ENCODE measurements around the gene SMAD3.

SMAD3 gene

DNA sequence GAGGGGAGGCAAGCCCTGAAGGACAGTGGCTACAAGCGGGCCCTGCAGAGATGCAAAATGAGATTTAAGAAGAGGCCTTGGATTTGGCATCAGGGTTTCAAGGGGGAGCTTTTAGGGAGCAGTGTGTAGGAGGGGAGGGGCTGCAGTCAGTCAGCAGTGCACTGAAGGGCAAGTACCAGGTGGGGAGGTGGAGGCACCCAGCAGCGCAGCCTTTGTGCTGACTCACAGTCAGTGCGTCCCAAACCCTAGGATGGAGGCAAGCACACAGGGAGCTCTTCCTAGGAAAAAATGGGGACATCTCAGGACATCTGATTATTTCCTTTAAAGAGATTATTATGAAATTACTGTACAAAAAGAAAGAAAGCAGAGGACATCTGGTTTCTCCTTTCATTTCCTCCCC lies 109.0 kb downstream of the SMAD3 start:
- H3K36me3 ChIP-seq (ENCODE audit: control insufficient read depth, insufficient read depth, low read length) = peaks cover 18% of the 10 kb centered on the region; the same call in 1 of the 2 replicates
- H3K4me3 ChIP-seq (ENCODE audit: low read depth, low read length) = no peak overlapping the region
- H3K9me3 ChIP-seq (ENCODE audit: control insufficient read depth, insufficient read depth, low read depth, low read length) = no peaks in the 10 kb centered on the region
- peaks cover 37% of the 10 kb centered on the region for H3K4me1 ChIP-seq (ENCODE audit: control insufficient read depth, insufficient read depth, low read length)
- no peaks in the 10 kb centered on the region for H3K27me3 ChIP-seq (ENCODE audit: control insufficient read depth, insufficient read depth, low read length)
- H3K9ac ChIP-seq (ENCODE audit: low read length) = no peak overlapping the region
- H3K27ac ChIP-seq (ENCODE audit: low read depth, low read length) = no peak overlapping the region

DNA sequence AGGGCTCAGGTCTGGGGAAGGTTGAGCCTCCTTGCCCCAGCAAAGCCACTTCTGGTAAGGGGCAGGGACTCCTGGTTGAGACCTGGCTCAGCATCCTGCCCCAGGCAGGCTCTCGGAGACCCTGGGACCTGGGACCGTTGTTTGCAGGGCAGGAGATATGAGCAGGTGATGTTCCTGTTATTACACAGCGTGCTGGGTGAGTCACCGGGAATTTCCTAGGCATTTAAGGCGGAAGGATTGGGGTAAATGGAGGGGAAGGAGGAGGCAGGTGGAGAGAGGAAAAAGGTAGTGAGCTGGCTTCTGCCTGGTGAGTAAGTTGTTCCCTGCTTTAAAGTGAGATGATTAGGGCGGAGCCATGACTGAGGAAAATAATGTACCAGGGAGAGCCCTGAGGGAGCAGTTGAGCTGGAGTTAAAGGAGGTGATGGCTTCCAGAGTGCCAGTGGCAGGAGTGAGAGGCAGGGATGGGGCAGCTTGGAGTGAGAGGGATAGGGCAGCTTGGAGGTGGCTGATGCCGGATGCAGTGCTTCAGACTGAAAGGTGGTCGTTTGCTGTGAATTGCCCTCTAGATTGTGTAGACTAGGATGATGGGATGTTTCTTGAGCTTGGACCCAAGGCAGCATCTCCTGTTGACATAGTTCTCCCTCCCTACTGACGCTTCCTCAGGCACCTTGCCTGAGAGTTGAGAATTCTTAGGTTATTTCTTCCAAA lies 109.6 kb downstream of the SMAD3 start:
- H3K27ac ChIP-seq (ENCODE audit: low read depth, low read length) = no peak overlapping the region
- no peak overlapping the region for H3K9ac ChIP-seq (ENCODE audit: low read length)
- H3K4me3 ChIP-seq (ENCODE audit: low read depth, low read length) = no peak overlapping the region
- H3K27me3 ChIP-seq (ENCODE audit: control insufficient read depth, insufficient read depth, low read length) = no peaks in the 10 kb centered on the region
- H3K4me1 ChIP-seq (ENCODE audit: control insufficient read depth, insufficient read depth, low read length) = peaks cover 40% of the 10 kb centered on the region
- no peaks in the 10 kb centered on the region for H3K9me3 ChIP-seq (ENCODE audit: control insufficient read depth, insufficient read depth, low read depth, low read length)
- peaks cover 17% of the 10 kb centered on the region; the same call in 1 of the 2 replicates for H3K36me3 ChIP-seq (ENCODE audit: control insufficient read depth, insufficient read depth, low read length)

DNA sequence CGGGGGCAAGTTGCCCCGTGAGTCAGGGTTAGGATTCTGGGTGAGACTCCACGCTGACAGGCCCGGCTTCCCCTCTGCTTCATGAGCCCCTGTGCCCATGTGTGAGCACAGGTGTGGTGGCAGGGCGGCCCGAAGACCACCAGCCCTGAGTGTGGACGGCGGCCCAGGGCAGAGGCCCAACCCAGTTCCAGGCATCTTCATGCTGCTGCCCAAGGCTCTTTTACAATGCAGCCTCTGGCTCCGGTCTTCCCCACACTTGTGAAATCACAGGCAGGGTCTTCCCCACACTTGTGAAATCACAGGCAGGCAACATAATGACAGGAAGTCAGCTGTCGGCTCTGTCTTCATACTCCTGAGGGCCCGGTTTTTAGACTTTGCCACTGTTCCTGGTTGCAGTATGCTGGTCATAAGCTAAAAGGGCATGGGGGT lies 110.3 kb downstream of the SMAD3 start:
- H3K27me3 ChIP-seq (ENCODE audit: control insufficient read depth, insufficient read depth, low read length) = no peaks in the 10 kb centered on the region
- H3K4me3 ChIP-seq (ENCODE audit: low read depth, low read length) = no peak overlapping the region
- H3K36me3 ChIP-seq (ENCODE audit: control insufficient read depth, insufficient read depth, low read length) = peaks cover 10% of the 10 kb centered on the region; the same call in 1 of the 2 replicates
- H3K27ac ChIP-seq (ENCODE audit: low read depth, low read length) = no peak overlapping the region
- H3K9me3 ChIP-seq (ENCODE audit: control insufficient read depth, insufficient read depth, low read depth, low read length) = no peaks in the 10 kb centered on the region
- peaks cover 40% of the 10 kb centered on the region for H3K4me1 ChIP-seq (ENCODE audit: control insufficient read depth, insufficient read depth, low read length)
- H3K9ac ChIP-seq (ENCODE audit: low read length) = no peak overlapping the region

DNA sequence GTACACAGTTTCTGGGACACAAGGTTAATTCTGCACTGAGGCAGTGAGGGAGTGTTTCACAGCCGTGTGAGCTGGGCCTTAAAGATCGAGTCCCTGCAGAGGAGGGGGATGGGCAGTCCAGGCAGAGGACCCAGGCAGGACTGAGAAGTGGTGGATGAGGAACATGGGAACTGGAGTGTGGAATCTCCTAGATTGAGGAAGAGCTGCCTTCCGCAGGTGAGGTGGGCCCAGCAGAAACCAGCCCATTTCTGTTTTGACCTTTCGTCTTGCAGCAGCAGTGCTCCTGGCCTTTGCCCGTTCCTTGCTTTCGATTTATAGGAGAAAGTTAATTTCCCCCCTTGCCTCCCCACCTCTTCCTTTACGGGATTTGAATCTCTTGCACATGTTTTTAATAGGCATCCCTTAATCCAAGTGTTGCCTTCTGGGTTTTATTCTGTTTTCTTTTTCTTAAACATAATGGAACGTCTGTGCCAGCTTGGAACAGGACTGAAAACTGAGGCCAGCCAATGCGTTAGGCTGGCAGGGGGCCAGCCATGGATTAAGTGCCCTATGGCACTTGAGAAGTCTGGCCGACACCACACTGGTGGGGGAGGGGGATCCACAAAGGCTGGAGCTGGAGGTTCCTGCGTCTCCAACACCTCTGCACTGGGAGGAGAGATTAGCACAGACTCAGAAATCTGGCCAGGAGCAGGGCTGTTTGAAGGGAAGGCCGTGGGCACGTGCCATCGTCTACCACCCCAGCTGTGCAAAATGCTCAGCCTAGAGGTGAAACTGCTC lies 111.0 kb downstream of the SMAD3 start:
- peaks cover 7% of the 10 kb centered on the region for H3K36me3 ChIP-seq (ENCODE audit: control insufficient read depth, insufficient read depth, low read length)

DNA sequence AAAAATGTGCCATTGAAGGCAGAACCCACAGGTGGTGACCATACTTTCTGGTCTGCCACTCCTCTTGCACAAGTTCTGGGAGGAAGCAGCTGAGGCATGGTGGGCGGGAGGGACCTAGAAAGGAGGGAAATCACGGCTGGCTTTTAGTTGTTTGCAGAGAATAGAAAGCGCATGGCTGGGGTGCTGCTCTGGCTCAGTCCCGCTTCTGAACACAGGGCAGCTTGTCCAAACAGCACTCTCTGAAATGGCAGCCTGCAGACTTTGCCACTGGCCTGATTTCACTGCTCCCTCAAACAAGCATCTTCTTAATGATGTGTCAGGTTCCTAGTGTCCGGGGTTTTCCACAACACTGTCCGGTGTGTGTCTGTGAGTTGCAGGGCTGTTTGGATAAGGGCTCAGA lies 112.3 kb downstream of the SMAD3 start:
- no peaks in the 10 kb centered on the region; the same call in 1 of the 2 replicates for H3K36me3 ChIP-seq (ENCODE audit: control insufficient read depth, insufficient read depth, low read length)
- H3K27me3 ChIP-seq (ENCODE audit: control insufficient read depth, insufficient read depth, low read length) = no peaks in the 10 kb centered on the region
- no peak overlapping the region for H3K4me3 ChIP-seq (ENCODE audit: low read depth, low read length)
- H3K9me3 ChIP-seq (ENCODE audit: control insufficient read depth, insufficient read depth, low read depth, low read length) = no peaks in the 10 kb centered on the region
- no peak overlapping the region for H3K27ac ChIP-seq (ENCODE audit: low read depth, low read length)
- no peak overlapping the region for H3K9ac ChIP-seq (ENCODE audit: low read length)
- H3K4me1 ChIP-seq (ENCODE audit: control insufficient read depth, insufficient read depth, low read length) = peaks cover 40% of the 10 kb centered on the region

More for the DNA sequence above, 111.0 kb downstream of the SMAD3 start:
- Histone ChIP-seq H3K27me3 (ENCODE audit: control insufficient read depth, insufficient read depth, low read length) (no peaks in the 10 kb centered on the region), H3K4me1 (ENCODE audit: control insufficient read depth, insufficient read depth, low read length) (peaks cover 40% of the 10 kb centered on the region), H3K9me3 (ENCODE audit: control insufficient read depth, insufficient read depth, low read depth, low read length) (no peaks in the 10 kb centered on the region), H3K27ac (ENCODE audit: low read depth, low read length) (no peak overlapping the region; the same call in 1 of the 2 replicates), H3K4me3 (ENCODE audit: low read depth, low read length) (no peak overlapping the region), H3K9ac (ENCODE audit: low read length) (peak overlapping the region; percentile 35)

DNA sequence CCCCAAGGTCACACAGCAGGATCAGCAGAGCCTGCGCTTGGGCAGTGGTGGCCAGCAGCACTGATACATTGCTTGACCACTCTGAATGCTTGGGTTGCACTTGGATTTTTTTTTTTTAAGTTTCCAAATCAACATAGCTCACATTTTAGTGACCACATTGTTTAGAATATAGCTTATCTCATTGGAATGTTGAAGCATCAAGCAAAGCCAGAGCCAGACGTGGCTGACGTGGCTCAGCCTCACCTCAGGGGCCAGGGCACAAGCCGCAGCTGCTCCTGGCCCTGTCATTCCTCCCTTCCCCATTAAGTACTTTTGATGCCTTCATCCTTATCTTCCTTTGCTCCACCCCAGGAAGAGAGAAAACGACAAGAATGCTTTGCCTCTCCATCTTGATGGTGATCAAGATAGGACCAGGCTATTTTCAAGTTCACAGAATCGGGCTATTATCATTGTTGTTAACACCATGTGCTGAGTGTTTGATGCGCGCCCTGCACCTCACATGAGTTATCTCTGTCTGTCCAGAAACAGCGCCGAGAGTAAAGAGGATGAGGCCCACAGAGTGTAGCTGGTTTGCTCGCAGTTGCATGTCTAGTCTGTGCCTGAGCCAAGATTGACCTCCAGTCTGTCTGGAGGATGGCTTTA lies 113.3 kb downstream of the SMAD3 start:
- Histone ChIP-seq H3K9ac (ENCODE audit: low read length) (no peak overlapping the region), H3K4me1 (ENCODE audit: control insufficient read depth, insufficient read depth, low read length) (peaks cover 40% of the 10 kb centered on the region), H3K27me3 (ENCODE audit: control insufficient read depth, insufficient read depth, low read length) (no peaks in the 10 kb centered on the region), H3K9me3 (ENCODE audit: control insufficient read depth, insufficient read depth, low read depth, low read length) (no peaks in the 10 kb centered on the region), H3K36me3 (ENCODE audit: control insufficient read depth, insufficient read depth, low read length) (no peaks in the 10 kb centered on the region; the same call in 1 of the 2 replicates), H3K4me3 (ENCODE audit: low read depth, low read length) (no peak overlapping the region), H3K27ac (ENCODE audit: low read depth, low read length) (no peak overlapping the region)

DNA sequence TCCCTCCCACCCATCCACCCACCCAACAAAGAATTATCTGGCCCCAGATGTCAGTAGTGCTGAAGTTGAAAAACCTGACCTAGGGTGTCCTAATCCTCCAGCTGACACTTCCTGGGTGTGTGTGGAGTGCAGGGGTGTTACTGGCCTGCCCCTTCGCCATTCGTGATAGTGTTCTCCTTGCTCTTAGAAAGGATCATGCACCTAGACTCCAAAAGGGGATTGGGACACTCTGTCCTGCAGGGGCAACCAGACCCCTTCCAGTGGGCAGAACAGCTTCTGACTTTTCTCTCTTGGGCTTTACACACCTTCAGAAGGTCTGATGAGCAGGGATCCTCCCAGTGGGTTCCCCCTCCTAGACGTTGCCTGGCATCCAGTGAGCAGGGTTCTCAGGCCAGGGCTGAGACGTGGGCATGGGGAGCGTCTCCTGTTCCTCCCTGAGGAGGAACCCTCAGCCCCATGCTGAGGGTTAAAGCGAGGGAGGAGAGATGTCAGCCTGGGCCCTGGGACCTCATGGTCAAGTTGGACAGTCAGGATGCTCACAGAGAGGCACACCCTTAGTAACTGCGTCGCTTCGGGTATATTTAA lies 114.1 kb downstream of the SMAD3 start:
- H3K9me3 ChIP-seq (ENCODE audit: control insufficient read depth, insufficient read depth, low read depth, low read length) = no peaks in the 10 kb centered on the region
- H3K4me1 ChIP-seq (ENCODE audit: control insufficient read depth, insufficient read depth, low read length) = peaks cover 36% of the 10 kb centered on the region
- no peaks in the 10 kb centered on the region for H3K27me3 ChIP-seq (ENCODE audit: control insufficient read depth, insufficient read depth, low read length)
- H3K4me3 ChIP-seq (ENCODE audit: low read depth, low read length) = no peak overlapping the region
- no peak overlapping the region for H3K9ac ChIP-seq (ENCODE audit: low read length)
- H3K27ac ChIP-seq (ENCODE audit: low read depth, low read length) = no peak overlapping the region
- H3K36me3 ChIP-seq (ENCODE audit: control insufficient read depth, insufficient read depth, low read length) = peaks cover 4% of the 10 kb centered on the region

DNA sequence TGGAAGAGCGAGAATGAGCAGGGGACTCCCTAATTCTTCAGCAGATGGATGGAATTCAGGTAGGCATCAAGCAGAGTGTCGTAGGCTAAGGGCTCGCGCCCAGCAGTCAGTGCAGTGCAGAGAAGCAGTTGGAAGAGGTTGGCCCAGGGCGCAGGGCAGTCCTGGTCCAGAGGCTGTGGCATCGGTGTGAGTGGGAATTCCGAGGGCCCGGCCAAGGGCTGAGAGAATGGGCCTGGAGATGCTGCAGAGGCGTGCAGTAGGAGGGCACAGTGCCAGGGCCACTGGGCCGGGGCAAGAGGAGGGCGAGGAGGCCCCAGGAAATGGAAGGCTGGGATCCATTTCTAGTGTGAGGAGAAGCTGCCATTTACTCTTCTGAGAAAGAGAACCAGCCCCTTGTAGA lies 114.6 kb downstream of the SMAD3 start:
- Histone ChIP-seq H3K9me3 (ENCODE audit: control insufficient read depth, insufficient read depth, low read depth, low read length) (no peaks in the 10 kb centered on the region), H3K27me3 (ENCODE audit: control insufficient read depth, insufficient read depth, low read length) (no peaks in the 10 kb centered on the region), H3K4me3 (ENCODE audit: low read depth, low read length) (no peak overlapping the region), H3K36me3 (ENCODE audit: control insufficient read depth, insufficient read depth, low read length) (peaks cover 8% of the 10 kb centered on the region), H3K4me1 (ENCODE audit: control insufficient read depth, insufficient read depth, low read length) (peaks cover 31% of the 10 kb centered on the region), H3K9ac (ENCODE audit: low read length) (no peak overlapping the region), H3K27ac (ENCODE audit: low read depth, low read length) (no peak overlapping the region)

DNA sequence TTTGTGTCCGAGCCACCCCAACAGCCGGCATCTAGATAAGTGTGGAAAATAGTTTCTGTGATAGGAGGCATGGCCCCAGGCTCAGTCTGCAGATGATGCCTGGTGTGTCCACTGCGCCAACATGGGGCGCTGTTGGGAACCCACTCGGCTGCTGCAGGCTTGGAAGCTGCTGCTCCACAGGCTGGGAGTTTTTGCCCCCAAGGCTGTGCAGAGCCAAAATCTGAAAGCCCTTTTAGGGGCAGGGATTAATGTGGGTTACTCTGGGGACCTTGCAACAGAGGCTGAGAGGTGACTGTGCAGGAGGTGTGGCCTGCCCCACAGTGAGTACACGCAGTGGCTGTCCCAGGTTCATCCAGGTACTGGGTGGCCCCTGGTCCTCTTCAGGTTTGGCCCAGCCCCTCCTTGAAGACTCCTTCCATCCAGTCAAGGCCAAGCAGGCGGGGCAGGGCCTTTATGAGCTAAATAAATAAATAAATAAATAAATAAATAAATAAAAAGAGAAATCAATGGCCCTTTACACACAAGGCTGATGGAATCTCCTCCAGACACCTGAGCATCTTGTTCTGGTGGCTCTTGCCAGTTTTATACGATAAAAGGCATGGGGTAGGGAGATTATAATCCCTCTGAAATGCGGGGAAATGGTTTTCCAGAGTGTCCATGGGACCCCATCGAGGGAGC lies 115.3 kb downstream of the SMAD3 start:
- no peak overlapping the region for H3K4me3 ChIP-seq (ENCODE audit: low read depth, low read length)
- H3K9ac ChIP-seq (ENCODE audit: low read length) = no peak overlapping the region
- no peak overlapping the region for H3K27ac ChIP-seq (ENCODE audit: low read depth, low read length)
- H3K27me3 ChIP-seq (ENCODE audit: control insufficient read depth, insufficient read depth, low read length) = no peaks in the 10 kb centered on the region
- H3K36me3 ChIP-seq (ENCODE audit: control insufficient read depth, insufficient read depth, low read length) = peaks cover 13% of the 10 kb centered on the region
- H3K9me3 ChIP-seq (ENCODE audit: control insufficient read depth, insufficient read depth, low read depth, low read length) = no peaks in the 10 kb centered on the region
- peaks cover 25% of the 10 kb centered on the region for H3K4me1 ChIP-seq (ENCODE audit: control insufficient read depth, insufficient read depth, low read length)

DNA sequence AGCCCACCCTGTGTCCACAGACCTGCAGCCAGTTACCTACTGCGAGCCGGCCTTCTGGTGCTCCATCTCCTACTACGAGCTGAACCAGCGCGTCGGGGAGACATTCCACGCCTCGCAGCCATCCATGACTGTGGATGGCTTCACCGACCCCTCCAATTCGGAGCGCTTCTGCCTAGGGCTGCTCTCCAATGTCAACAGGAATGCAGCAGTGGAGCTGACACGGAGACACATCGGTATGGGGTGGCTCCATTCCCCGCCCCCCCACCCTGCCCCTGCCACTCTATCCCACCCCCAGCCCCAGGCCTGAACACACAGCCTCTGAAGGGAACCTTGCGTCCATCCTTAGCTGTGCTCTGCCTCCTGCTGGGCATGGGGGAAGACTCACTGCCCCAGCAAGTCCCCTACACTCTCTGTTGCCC lies 115.8 kb downstream of the SMAD3 start:
- Histone ChIP-seq H3K27ac (ENCODE audit: low read depth, low read length) (no peak overlapping the region), H3K4me1 (ENCODE audit: control insufficient read depth, insufficient read depth, low read length) (peaks cover 19% of the 10 kb centered on the region), H3K36me3 (ENCODE audit: control insufficient read depth, insufficient read depth, low read length) (peaks cover 19% of the 10 kb centered on the region), H3K9me3 (ENCODE audit: control insufficient read depth, insufficient read depth, low read depth, low read length) (no peaks in the 10 kb centered on the region), H3K4me3 (ENCODE audit: low read depth, low read length) (no peak overlapping the region), H3K9ac (ENCODE audit: low read length) (no peak overlapping the region), H3K27me3 (ENCODE audit: control insufficient read depth, insufficient read depth, low read length) (no peaks in the 10 kb centered on the region)

Measured in HUES6 (cell line).